GM21717 (cell line): Measurements from ENCODE around the gene KBTBD4.

Experiments used
- ATAC-seq: cut with Tn5 transposase; IDR thresholded peaks from one replicate; pipeline ENCODE4 v1.9.1; 2021; ENCODE audit warnings: mild to moderate bottlenecking, moderate library complexity; ENCODE audit not compliant: unreplicated experiment

KBTBD4 gene

GRCh38 chr11:47578524-47579494 lies at the start of gene KBTBD4, which contains the start of gene NDUFS3:
KBTBD4 (minus strand) TSS chr11:47578970; CDS start chr11:47578951, 19 bp downstream.
NDUFS3 (plus strand) TSS chr11:47579074; CDS start chr11:47579092, 18 bp downstream.
- ATAC-seq, result peak; percentile 86

GRCh38 chr11:47628026-47628425 lies 49.3 kb upstream of the KBTBD4 start:
- no peak for ATAC-seq

DNA sequence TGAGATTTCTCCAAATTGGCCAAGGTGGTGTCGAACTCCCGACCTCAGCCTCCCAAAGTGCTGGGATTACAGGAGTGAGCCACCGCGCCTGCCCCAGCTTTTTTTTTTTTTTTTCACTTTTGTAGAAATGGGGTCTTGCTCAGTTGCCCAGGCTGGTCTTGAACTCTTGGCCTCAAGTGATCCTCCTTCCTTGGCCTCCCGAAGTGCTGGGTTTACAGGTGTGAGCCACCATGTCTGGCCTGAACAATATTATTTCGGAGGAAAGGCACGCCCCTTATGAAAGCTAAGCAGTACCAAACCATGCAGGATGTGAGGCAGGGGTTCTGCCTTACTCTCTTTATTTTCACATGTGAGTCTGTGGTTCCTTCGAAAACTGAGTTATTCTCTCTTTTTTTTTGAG lies 47.5 kb upstream of the KBTBD4 start:
- no peak for ATAC-seq

DNA sequence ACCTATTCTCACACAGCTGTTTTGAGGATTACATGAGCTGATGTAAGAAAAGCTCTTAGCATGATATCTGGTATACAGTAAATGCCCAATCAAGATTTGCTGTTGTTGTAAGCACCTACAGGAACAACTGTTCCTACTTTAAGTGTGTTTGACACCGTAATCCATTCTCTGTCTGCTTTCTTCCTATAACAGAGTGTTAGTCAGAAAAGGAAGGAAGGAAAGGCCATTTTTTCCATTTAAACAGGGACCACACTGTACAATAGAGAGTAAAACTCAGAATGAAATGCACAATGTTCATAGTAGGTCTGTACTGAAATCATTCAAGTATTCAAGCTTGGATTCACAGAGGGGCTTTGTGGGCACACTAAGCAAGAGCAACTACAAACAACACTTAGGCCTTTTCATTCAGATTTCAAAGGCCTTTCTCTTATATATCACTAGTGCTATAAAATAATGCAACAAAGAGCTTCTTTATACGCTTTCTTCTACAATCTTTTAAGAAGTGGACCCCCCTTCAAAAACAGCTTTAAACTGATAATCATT lies 42.1 kb upstream of the KBTBD4 start:
- ATAC-seq, result no peak

- ATAC-seq, result no peak
Measured at GRCh38 chr11:47617417-47617809, 38.6 kb upstream of the KBTBD4 start.

DNA sequence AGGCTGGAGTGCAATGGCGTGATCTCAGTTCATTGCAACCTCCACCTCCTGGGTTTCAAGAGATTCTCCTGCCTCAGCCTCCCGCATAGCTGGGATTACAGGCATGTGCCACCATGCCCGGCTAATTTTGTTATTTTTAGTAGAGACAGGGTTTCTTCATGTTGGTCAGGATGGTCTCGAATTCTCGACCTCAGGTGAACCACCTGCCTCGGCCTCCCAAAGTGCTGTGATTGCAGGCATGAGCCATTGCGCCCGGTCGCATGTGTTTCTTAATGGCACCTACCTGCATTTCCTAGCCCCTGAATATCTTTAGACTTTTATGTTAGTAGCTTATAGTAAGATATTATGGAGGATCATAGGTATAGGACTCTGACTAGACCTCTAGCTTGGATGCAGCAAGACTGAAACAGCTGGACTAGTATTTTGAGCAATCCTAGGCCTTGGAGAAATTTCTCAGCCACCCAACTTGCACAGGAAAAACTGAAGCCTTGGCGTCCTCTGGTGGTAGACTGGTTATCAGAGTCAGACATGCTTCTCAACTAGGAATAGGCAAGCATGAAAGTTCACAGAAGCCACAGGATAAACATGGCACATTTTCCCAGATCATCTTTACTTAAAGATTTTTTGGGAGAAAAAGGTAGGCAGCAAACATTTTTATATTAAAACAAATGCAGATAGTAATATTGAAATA lies 38.1 kb upstream of the KBTBD4 start:
- ATAC-seq, result no peak

DNA sequence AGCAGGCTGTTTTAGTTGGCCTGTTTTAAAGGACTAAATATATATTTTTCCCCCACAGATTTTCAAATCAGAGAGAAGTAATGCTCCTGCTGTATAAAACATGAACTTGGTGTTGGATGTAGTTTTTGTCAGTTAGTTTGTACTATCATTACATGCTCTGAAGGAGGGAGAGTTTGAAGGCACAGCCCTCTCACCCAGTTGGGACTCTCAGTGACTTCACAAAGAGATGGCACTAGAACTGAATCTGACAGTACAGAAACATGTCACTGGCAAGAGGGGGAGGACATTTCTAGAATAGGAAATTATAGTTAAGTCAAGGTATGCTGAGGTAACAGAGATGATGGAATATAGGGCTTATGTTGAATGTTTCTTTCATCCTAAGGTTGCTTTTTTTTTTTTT lies 36.5 kb upstream of the KBTBD4 start:
- no peak for ATAC-seq

- ATAC-seq, result no peak
Measured at GRCh38 chr11:47611348-47611794, 32.6 kb upstream of the KBTBD4 start.

DNA sequence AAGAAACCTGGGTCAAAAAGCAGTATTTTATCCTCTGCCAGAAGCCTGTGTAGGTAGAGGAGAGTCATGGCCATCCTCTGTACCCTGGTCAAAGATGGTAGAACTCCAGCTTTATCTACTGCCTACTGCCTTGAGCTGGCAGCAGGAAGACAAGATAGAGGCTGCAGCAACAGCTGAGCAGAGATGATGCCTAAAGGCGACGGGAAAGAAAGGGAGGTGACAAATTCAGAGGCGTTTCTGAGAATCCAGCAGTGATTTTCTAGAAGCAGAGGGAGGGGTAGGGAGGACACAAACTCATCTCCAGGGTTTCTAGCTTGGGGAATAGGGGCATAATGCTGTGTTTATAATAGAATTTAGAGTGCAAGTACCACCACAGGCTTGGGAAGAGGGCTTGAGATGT lies 30.9 kb upstream of the KBTBD4 start:
- no peak for ATAC-seq

GRCh38 chr11:47607380-47607779 lies 28.6 kb upstream of the KBTBD4 start:
- ATAC-seq, result no peak

DNA sequence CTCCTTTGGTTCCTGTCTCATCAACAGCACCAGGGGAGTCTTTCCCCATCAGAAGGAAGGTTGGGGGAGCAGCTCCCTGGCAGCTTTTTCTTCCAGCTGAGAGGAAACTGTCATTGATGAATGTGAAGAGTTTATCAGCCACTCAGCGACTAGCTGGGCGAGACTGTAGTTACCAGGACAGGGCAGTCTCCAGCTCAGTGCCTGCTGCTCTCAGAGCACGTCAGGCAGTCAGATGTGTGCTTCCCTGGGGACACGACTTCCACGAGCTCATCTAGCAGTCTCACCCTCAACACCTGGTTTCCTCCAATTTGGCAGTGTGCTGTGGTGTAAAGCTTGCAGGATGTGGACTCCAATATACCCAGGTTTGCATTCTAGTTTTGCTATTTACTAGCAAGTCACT lies 28.0 kb upstream of the KBTBD4 start:
- ATAC-seq, result no peak

- ATAC-seq, result no peak
Measured at GRCh38 chr11:47605921-47606320, 27.2 kb upstream of the KBTBD4 start.

GRCh38 chr11:47603295-47603694 lies 24.5 kb upstream of the KBTBD4 start:
- no peak for ATAC-seq

DNA sequence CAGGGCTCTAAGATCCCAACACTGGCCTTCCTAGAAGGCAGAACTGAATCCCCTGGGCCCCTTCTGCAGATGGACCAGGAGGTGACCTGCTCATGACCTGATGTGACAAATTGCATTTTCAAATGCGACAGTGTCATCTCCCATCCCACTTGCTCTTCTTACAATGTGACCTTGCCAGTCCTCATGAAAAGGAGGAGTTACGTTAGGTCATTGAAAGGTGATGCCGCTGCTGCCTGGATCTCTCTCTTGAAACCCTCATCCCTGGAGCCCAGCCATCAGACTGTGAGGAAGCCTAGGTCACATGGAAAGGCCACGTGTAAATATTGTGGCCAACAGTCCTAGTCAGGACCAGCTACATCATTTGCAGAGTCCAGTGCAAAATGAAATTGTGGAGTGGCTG lies 21.1 kb upstream of the KBTBD4 start:
- no peak for ATAC-seq

GRCh38 chr11:47595967-47596366 lies 17.2 kb upstream of the KBTBD4 start:
- no peak for ATAC-seq

- ATAC-seq, result no peak
Measured at GRCh38 chr11:47595029-47595428, 16.3 kb upstream of the KBTBD4 start.

DNA sequence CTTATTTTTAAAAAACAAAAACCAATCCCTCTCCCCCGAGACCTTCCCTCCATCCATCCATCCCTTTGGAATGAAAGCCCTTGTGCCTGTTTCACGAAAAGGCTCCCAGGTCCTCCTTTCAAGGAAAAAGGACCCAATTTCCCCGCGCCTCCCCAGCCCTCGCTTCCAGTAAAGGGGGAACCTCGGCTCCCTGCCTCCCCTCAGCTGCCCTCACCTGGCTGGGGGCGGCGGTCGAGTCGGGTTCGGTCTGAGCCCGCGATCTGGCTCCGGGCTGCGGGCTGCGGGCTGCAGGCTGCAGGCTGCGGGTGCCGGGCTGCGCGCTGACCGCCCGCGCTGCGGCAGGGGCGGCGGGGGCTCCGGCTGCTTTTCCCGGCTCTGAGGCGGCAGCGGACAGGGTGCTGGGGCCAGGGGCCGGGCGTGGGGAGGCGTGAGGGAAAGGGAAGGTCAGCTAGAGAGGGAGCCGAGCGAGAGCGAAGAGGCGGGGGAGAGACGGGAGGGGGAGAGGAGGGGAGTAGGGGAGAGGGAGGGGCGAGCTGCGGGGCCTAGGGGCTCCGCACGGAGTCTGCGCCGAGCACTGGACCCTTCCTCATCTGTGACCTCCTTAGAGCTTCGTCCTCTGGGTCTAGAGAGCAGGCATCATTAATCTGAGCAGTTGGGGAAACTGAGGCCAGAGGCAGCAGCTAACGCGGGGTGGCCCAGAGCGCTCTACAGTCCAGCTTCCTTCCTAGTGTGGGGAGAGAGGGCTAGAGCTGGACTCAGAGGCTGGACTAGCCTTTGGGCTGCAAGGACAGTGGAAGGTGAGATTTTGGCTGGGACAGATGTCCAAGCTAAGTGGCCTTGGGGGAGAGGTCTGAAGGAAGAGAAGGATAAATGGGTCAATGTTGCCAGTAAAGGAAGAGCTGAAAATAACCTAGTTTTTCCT lies 15.4 kb upstream of the KBTBD4 start, which contains the start of gene C1QTNF4:
TSS of gene C1QTNF4 (minus strand) at position 478 of the 922 bp plus-strand sequence. CDS start 3,601 bp downstream, outside the sequence.
- no peak for ATAC-seq

DNA sequence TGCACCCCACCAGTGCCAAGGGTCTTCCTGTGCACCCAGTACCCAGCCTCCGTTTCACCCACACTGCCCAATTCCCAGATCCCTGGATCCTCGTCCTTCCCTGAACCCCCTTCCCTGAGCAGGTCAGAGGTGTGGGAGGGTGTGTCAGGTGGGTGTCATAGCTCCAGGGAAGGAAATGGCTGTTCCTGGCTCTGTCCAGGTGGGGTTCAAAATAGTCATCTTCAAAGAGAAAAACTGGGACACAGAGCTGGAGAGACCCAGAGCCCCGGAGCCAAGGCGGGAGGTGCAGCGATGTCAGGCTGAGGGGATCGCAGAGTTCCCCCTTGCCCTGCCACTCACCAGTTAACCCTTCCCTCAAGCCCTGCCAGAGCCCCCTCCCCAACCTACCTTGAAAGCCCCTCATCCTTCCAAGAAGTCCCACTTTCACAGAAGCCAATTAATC lies 14.7 kb upstream of the KBTBD4 start:
- no peak for ATAC-seq

DNA sequence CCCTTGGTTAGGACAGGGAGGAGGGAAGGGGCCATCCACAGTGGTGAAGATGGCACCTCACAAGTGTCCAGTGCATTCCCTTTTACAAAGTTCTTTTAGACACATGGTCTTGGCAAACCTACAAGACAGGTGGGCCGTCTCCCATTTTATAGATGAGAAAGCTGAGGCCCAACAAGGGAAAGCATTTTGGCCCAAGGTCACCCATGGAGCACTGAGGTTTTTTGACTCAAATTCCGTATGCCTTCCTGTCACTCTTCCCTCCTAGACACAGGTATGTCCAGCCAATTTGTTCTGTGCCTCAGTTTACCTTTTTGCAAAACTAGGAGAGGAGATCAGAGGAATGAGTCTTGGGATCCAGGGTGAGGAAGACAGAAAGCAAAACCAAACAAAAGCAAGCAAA lies 14.2 kb upstream of the KBTBD4 start:
- ATAC-seq, result no peak

GRCh38 chr11:47592251-47592650 lies 13.5 kb upstream of the KBTBD4 start:
- ATAC-seq, result no peak
